ENCODE results near the gene TMEM245. TPM values are rescaled to one million over a fixed set of nuclear protein-coding genes. Genes with fewer than 3 reads are reported as not detected.

The TMEM245 gene
- total and polyA plus RNA-seq, 2 of the 13 experiments (the other 11 are each of a cell fraction or from before 2014, with no cell fraction given), result 53.5 to 55.4 TPM

DNA sequence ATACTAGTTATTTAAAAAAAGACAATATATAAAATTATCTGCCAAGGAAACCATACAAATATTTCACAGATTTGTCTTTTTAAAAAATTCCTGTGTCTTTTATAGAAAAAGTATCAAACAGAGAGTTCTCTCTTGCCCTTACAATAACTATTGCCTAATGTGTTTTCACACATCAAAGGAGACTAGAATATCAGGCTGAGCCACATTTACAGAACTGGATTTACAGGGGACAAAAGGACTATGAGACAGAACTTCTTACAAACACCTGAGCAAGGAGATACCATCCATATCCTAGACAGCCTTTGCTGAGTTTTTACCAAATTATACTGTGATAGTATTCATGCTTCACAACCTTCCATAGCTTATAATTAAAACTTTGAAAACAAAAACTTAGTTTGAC lies 34.2 kb downstream of the TMEM245 start (continued):
- TF ChIP-seq ZNF563 (CRISPR knock-in tag; IDR thresholded peaks at IDR 0.05) (no peak), MIER3 (CRISPR knock-in tag; IDR thresholded peaks at IDR 0.05; ENCODE audit: borderline replicate concordance) (no peak), TEAD3 (CRISPR knock-in tag; optimal IDR thresholded peaks at IDR 0.05; ENCODE audit: borderline replicate concordance) (no peak), MIXL1 (CRISPR knock-in tag; IDR thresholded peaks at IDR 0.05) (no peak), TEF (CRISPR knock-in tag; IDR thresholded peaks at IDR 0.05) (no peak), SMARCE1 (IDR thresholded peaks at IDR 0.05; ENCODE audit: borderline replicate concordance) (no peak), HNRNPH1 (optimal IDR thresholded peaks at IDR 0.05; ENCODE audit: low read depth, low read length) (no peak), ZNF543 (CRISPR knock-in tag; IDR thresholded peaks at IDR 0.05) (no peak), ZNF292 (CRISPR knock-in tag; IDR thresholded peaks at IDR 0.05; ENCODE audit: borderline replicate concordance, low read depth) (no peak), ZNF652 (CRISPR knock-in tag; IDR thresholded peaks at IDR 0.05; ENCODE audit: borderline replicate concordance, low read depth) (no peak), MNT (IDR thresholded peaks at IDR 0.05) (no peak), PCBP1 (IDR thresholded peaks at IDR 0.05; ENCODE audit: borderline replicate concordance, low read depth, low read length) (no peak), NCOA1 (CRISPR knock-in tag; IDR thresholded peaks at IDR 0.05) (no peak)
- TF ChIP-seq, protein P1, sequence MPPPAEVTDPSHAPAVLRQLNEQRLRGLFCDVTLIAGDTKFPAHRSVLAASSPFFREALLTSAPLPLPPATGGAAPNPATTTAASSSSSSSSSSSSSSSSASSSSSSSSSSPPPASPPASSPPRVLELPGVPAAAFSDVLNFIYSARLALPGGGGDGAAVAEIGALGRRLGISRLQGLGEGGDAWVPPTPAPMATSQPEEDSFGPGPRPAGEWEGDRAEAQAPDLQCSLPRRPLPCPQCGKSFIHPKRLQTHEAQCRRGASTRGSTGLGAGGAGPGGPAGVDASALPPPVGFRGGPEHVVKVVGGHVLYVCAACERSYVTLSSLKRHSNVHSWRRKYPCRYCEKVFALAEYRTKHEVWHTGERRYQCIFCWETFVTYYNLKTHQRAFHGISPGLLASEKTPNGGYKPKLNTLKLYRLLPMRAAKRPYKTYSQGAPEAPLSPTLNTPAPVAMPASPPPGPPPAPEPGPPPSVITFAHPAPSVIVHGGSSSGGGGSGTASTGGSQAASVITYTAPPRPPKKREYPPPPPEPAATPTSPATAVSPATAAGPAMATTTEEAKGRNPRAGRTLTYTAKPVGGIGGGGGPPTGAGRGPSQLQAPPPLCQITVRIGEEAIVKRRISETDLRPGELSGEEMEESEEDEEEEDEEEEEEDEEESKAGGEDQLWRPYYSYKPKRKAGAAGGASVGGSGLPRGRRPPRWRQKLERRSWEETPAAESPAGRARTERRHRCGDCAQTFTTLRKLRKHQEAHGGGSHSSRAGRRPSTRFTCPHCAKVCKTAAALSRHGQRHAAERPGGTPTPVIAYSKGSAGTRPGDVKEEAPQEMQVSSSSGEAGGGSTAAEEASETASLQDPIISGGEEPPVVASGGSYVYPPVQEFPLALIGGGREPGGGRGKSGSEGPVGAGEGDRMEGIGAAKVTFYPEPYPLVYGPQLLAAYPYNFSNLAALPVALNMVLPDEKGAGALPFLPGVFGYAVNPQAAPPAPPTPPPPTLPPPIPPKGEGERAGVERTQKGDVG (CRISPR knock-in tag; IDR thresholded peaks at IDR 0.05; ENCODE audit: borderline replicate concordance), result no peak

Measured in HepG2 (cell line).